Spinal cord (tissue), 10 donors: ENCODE data around the gene DVL2. TPM values are rescaled to one million over a fixed set of nuclear protein-coding genes. Genes with fewer than 3 reads are reported as not detected.

Experiments used
- DNase-seq, 6 donors: peaks; one replicate each; pipeline versions ENCODE4 v3.0.0 to v3.0.0-alpha.2; 2013 to 2015; ENCODE audit warnings: low spot score in 6 of 6, low read depth in 4 of 6
- H3K27ac ChIP-seq: one replicate; pipeline ENCODE4 v1.5.1; 2013; ENCODE audit warnings: low read depth, low read length, control low read depth
- H3K27me3 ChIP-seq: one replicate; pipeline ENCODE4 v1.6.1; 2013; ENCODE audit warnings: low read length; ENCODE audit not compliant: control insufficient read depth, insufficient read depth
- H3K36me3 ChIP-seq: one replicate; pipeline ENCODE4 v1.6.1; 2013; ENCODE audit warnings: low read length; ENCODE audit not compliant: control insufficient read depth, insufficient read depth
- H3K4me1 ChIP-seq: one replicate; pipeline ENCODE4 v1.6.1; 2013; ENCODE audit warnings: low read length; ENCODE audit not compliant: control insufficient read depth, insufficient read depth
- H3K4me3 ChIP-seq: one replicate; pipeline ENCODE4 v1.5.1; 2013; ENCODE audit warnings: low read depth, low read length, control low read depth
- H3K9me3 ChIP-seq: one replicate; pipeline ENCODE4 v1.6.1; 2013; ENCODE audit warnings: low read length; ENCODE audit not compliant: control insufficient read depth, insufficient read depth
- WGBS: methylation state at CpG from one replicate; pipeline ENCODE4 v1.1.5; 2013; ENCODE audit warnings: missing lambda C conversion rate; ENCODE audit not compliant: insufficient coverage; 5-methylcytosine and 5-hydroxymethylcytosine counted together
- polyA plus RNA-seq, 2 donors: library from polyadenylated mRNA; unstranded; fragments of 120-200 nt; gene quantifications; one replicate each; pipeline ENCODE4 v1.2.1, GENCODE V29; 2013; ENCODE audit not compliant: insufficient read length in 2 of 2
- total RNA-seq, 2 donors: library from RNA; depleted of rRNA in 1 of 2; stranded (reverse); fragments of 120-200 nt in 1 of 2; fragments of >200 nt in 1 of 2; gene quantifications; one replicate each; pipeline versions ENCODE4 v1.2.3 to v1.2.4, GENCODE V29; 2013 to 2014
- donor health status: healthy.

The DVL2 gene
- total and polyA plus RNA-seq, 4 donors: 31.7 to 59.7 (median 47.2) TPM

GRCh38 chr17:7238420-7239090 is 4.2 kb upstream of the DVL2 start:
- DNase-seq: no peak
- H3K9me3 ChIP-seq: no peaks in the 10 kb centered on the region
- WGBS: 0% methylated on average over 25 of the region's 39 CpGs
- H3K36me3 ChIP-seq: peaks cover 38% of the 10 kb centered on the region
- H3K4me1 ChIP-seq: peaks cover 43% of the 10 kb centered on the region
- no peaks in the 10 kb centered on the region for H3K27me3 ChIP-seq
- peak overlapping the region; percentile 91 for H3K27ac ChIP-seq
- H3K4me3 ChIP-seq: peak overlapping the region; percentile 99

- WGBS: under 1% methylated on average over 56 of the region's 73 CpGs
- peak in 2 of 6 donors; percentile 76 to 84 for DNase-seq
- Histone ChIP-seq H3K36me3 (peaks cover 35% of the 10 kb centered on the region), H3K4me1 (peaks cover 45% of the 10 kb centered on the region), H3K27ac (peak overlapping the region; percentile 67), H3K27me3 (no peaks in the 10 kb centered on the region), H3K9me3 (no peaks in the 10 kb centered on the region), H3K4me3 (peak overlapping the region; percentile 99)
These were observed 3.6 kb upstream of the DVL2 start for GRCh38 chr17:7237761-7238419.

GRCh38 chr17:7237266-7237760 is 3.0 kb upstream of the DVL2 start:
- peaks cover 50% of the 10 kb centered on the region for H3K4me1 ChIP-seq
- DNase-seq: no peak
- H3K27me3 ChIP-seq: no peaks in the 10 kb centered on the region
- 0% methylated on average over 2 of the region's 6 CpGs for WGBS
- H3K36me3 ChIP-seq: peaks cover 37% of the 10 kb centered on the region
- H3K27ac ChIP-seq: peak overlapping the region; percentile 58
- peak overlapping the region; percentile 99 for H3K4me3 ChIP-seq
- H3K9me3 ChIP-seq: no peaks in the 10 kb centered on the region

GRCh38 chr17:7236808-7237207 is 2.5 kb upstream of the DVL2 start:
- Histone ChIP-seq H3K27ac (no peak overlapping the region), H3K9me3 (no peaks in the 10 kb centered on the region), H3K36me3 (peaks cover 38% of the 10 kb centered on the region), H3K4me3 (peak overlapping the region; percentile 99), H3K4me1 (peaks cover 51% of the 10 kb centered on the region), H3K27me3 (no peaks in the 10 kb centered on the region)
- 88% methylated on average over 6 of the region's 6 CpGs for WGBS
- DNase-seq: no peak

GRCh38 chr17:7235693-7236665 is 1.7 kb upstream of the DVL2 start:
- H3K27ac ChIP-seq: no peak overlapping the region

GRCh38 chr17:7233701-7234082 is 625 bp downstream of the DVL2 start:
- DNase-seq: peak in 1 of 6 donors; percentile 2
- 0% methylated on average over 9 of the region's 9 CpGs for WGBS
- peak overlapping the region; percentile 86 for H3K4me3 ChIP-seq
- H3K9me3 ChIP-seq: no peaks in the 10 kb centered on the region
- peak overlapping the region; percentile 93 for H3K27ac ChIP-seq
- H3K27me3 ChIP-seq: no peaks in the 10 kb centered on the region
- H3K36me3 ChIP-seq: peaks cover 54% of the 10 kb centered on the region
- H3K4me1 ChIP-seq: peaks cover 45% of the 10 kb centered on the region

More at GRCh38 chr17:7235693-7236665, 1.7 kb upstream of the DVL2 start:
- 91% methylated on average over 21 of the region's 22 CpGs for WGBS
- H3K4me3 ChIP-seq: no peak overlapping the region
- no peaks in the 10 kb centered on the region for H3K27me3 ChIP-seq
- DNase-seq: no peak
- H3K36me3 ChIP-seq: peaks cover 40% of the 10 kb centered on the region
- H3K9me3 ChIP-seq: no peaks in the 10 kb centered on the region
- peaks cover 51% of the 10 kb centered on the region for H3K4me1 ChIP-seq

GRCh38 chr17:7232114-7232513 is 2.2 kb downstream of the DVL2 start:
- Histone ChIP-seq H3K36me3 (peaks cover 70% of the 10 kb centered on the region), H3K27me3 (no peaks in the 10 kb centered on the region), H3K27ac (no peak overlapping the region), H3K4me1 (peaks cover 41% of the 10 kb centered on the region), H3K9me3 (no peaks in the 10 kb centered on the region), H3K4me3 (no peak overlapping the region)
- DNase-seq: no peak
- 80% methylated on average over 5 of the region's 5 CpGs for WGBS

GRCh38 chr17:7229504-7229903 is 4.8 kb downstream of the DVL2 start:
- H3K27me3 ChIP-seq: no peaks in the 10 kb centered on the region
- H3K4me1 ChIP-seq: peaks cover 24% of the 10 kb centered on the region
- H3K9me3 ChIP-seq: no peaks in the 10 kb centered on the region
- 92% methylated on average over 12 of the region's 19 CpGs for WGBS
- H3K4me3 ChIP-seq: no peak overlapping the region
- no peak overlapping the region for H3K27ac ChIP-seq
- no peak for DNase-seq
- H3K36me3 ChIP-seq: peaks cover 72% of the 10 kb centered on the region

- WGBS: 90% methylated on average over 9 of the region's 14 CpGs
- DNase-seq: no peak
- Histone ChIP-seq H3K36me3 (peaks cover 78% of the 10 kb centered on the region), H3K4me3 (no peak overlapping the region), H3K27me3 (no peaks in the 10 kb centered on the region), H3K4me1 (peaks cover 24% of the 10 kb centered on the region), H3K9me3 (no peaks in the 10 kb centered on the region), H3K27ac (no peak overlapping the region)
These were observed 5.4 kb downstream of the DVL2 start for GRCh38 chr17:7228920-7229319.
